GM12892 (cell line): Measurements from ENCODE around the gene TAOK1.

Source experiments
- POLR2A ChIP-seq: IDR thresholded peaks from 2 replicates; pipeline ENCODE4 v1.6.1; 2011; ENCODE audit warnings: low read depth, low read length, control low read depth
- POLR2AphosphoS5 ChIP-seq: IDR thresholded peaks from 2 replicates; pipeline ENCODE4 v1.6.1; 2011; ENCODE audit warnings: low read depth, low read length, control low read depth
- TAF1 ChIP-seq: IDR thresholded peaks from 2 replicates; pipeline ENCODE4 v1.6.1; 2011; ENCODE audit warnings: low read depth, mild to moderate bottlenecking, control low read depth, low read length, borderline replicate concordance

- TF ChIP-seq POLR2AphosphoS5: no peak
- no peak for TF ChIP-seq POLR2A
- TF ChIP-seq TAF1: no peak
Observed at GRCh38 chr17:29449865-29450671, 59.9 kb downstream of the TAOK1 start.
